ENCODE results near the gene CCDC40. TPM values are rescaled to one million over a fixed set of nuclear protein-coding genes. Genes with fewer than 3 reads are reported as not detected.
A peak's percentile ranks its signal among the peaks of the same experiment; 100 is the strongest.

Gene CCDC40
- total RNA-seq, 1 donor from 2014 or later = 7.7 TPM

- Histone ChIP-seq H3K9ac (no peak overlapping the region), H3F3A (ENCODE audit: low read depth) (no peaks in the 10 kb centered on the region), H3K4me1 (peaks cover 8% of the 10 kb centered on the region), H3K27ac (no peak overlapping the region), H3K4me3 (no peak overlapping the region), H3K4me2 (no peak overlapping the region), H3K79me2 (ENCODE audit: low read depth) (no peaks in the 10 kb centered on the region), H3K27me3 (no peaks in the 10 kb centered on the region), H3K36me3 (no peaks in the 10 kb centered on the region), H2AFZ (replicated peaks) (no peak overlapping the region), H4K20me1 (ENCODE audit: low read depth) (no peaks in the 10 kb centered on the region), H3K9me3 (ENCODE audit: low read depth) (no peaks in the 10 kb centered on the region)
- DNase-seq (ENCODE audit: low spot score) = no peak
- TF ChIP-seq CTCF (IDR thresholded peaks at IDR 0.05) = no peak
- no peak for TF ChIP-seq EZH2phosphoT487 (IDR thresholded peaks at IDR 0.05)
- no peak for TF ChIP-seq EZH2 (IDR thresholded peaks at IDR 0.05)
- H3K9me3 Mint-ChIP-seq = no peaks in the 10 kb centered on the region
- H3K27ac Mint-ChIP-seq = no peak overlapping the region
- H3K27me3 Mint-ChIP-seq (ENCODE audit: insufficient read depth, low read depth) = peaks cover 3% of the 10 kb centered on the region
- H3K4me1 Mint-ChIP-seq = peaks cover 14% of the 10 kb centered on the region
- H3K36me3 Mint-ChIP-seq = peaks cover under 1% of the 10 kb centered on the region
- H3K4me3 Mint-ChIP-seq = no peak overlapping the region
Observed at GRCh38 chr17:80108036-80108971, 71.9 kb downstream of the CCDC40 start.

GRCh38 chr17:80109066-80109660, 72.7 kb downstream of the CCDC40 start:
- TF ChIP-seq EZH2 (IDR thresholded peaks at IDR 0.05) (no peak), EZH2phosphoT487 (IDR thresholded peaks at IDR 0.05) (no peak), CTCF (IDR thresholded peaks at IDR 0.05) (no peak)
- H3K9ac ChIP-seq = no peak overlapping the region
- no peak overlapping the region for H3K4me2 ChIP-seq
- H3K27ac Mint-ChIP-seq = peak overlapping the region; percentile 76
- no peaks in the 10 kb centered on the region for H3K9me3 ChIP-seq (ENCODE audit: low read depth)
- H3K4me1 Mint-ChIP-seq = peaks cover 9% of the 10 kb centered on the region
- peaks cover 4% of the 10 kb centered on the region for H3K9me3 Mint-ChIP-seq
- no peaks in the 10 kb centered on the region for H3K36me3 ChIP-seq
- no peak overlapping the region for H3K4me3 Mint-ChIP-seq
- no peaks in the 10 kb centered on the region for H3K27me3 ChIP-seq
- H2AFZ ChIP-seq (replicated peaks) = no peak overlapping the region
- no peak overlapping the region for H3K4me3 ChIP-seq
- H3K36me3 Mint-ChIP-seq = peaks cover 6% of the 10 kb centered on the region
- H3K27me3 Mint-ChIP-seq (ENCODE audit: insufficient read depth, low read depth) = peaks cover 3% of the 10 kb centered on the region
- H3F3A ChIP-seq (ENCODE audit: low read depth) = no peaks in the 10 kb centered on the region
- H3K4me1 ChIP-seq = peaks cover 10% of the 10 kb centered on the region
- no peak overlapping the region for H3K27ac ChIP-seq
- no peaks in the 10 kb centered on the region for H4K20me1 ChIP-seq (ENCODE audit: low read depth)
- no peak for DNase-seq (ENCODE audit: low spot score)
- H3K79me2 ChIP-seq (ENCODE audit: low read depth) = no peaks in the 10 kb centered on the region

DNA sequence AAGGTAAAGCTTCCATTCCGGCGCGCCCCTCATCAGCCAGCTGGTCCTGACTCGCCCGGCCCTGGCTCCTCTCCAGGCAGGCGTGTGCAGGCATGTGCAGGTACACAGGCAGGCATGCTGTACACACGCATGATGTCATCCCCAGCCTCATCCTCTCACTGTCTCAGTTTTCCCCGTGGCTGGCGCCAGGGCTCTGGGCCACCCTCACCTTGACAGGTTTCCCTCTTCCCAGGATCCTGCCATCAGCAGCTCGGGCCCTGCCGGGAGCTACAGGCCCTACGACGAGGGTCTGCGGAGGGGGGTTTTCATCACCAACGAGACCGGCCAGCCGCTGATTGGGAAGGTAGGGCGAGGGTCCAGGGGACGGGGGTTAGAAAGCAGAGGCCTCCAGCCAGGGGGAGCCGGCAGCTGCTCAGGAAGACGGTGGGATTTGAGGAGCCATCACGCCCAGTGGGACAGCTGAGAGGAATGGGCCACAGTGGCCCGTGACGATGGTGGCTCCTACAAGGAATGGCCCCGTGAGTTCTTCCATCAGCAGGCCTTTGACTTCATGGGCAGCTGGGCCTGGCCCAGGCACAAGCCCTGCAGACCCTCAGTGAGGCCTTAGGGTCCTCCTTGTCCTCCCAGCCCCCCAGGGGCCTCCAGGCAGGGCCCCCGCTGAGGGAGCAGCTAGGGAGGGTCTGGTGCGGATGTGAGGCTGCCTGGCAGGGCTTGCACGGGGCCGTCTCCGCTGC, 73.4 kb downstream of the CCDC40 start:
- no peaks in the 10 kb centered on the region for H3K79me2 ChIP-seq (ENCODE audit: low read depth)
- no peaks in the 10 kb centered on the region for H3K36me3 ChIP-seq
- no peak for TF ChIP-seq CTCF (IDR thresholded peaks at IDR 0.05)
- no peak for TF ChIP-seq EZH2phosphoT487 (IDR thresholded peaks at IDR 0.05)
- TF ChIP-seq EZH2 (IDR thresholded peaks at IDR 0.05) = no peak
- peaks cover 10% of the 10 kb centered on the region for H3K4me1 ChIP-seq
- no peak overlapping the region for H3K27ac ChIP-seq
- no peak overlapping the region for H3K4me3 ChIP-seq
- H3K9me3 ChIP-seq (ENCODE audit: low read depth) = no peaks in the 10 kb centered on the region
- peaks cover 3% of the 10 kb centered on the region for H3K27me3 Mint-ChIP-seq (ENCODE audit: insufficient read depth, low read depth)
- H4K20me1 ChIP-seq (ENCODE audit: low read depth) = no peaks in the 10 kb centered on the region
- H2AFZ ChIP-seq (replicated peaks) = no peak overlapping the region
- H3K4me2 ChIP-seq = no peak overlapping the region
- H3K36me3 Mint-ChIP-seq = peaks cover 12% of the 10 kb centered on the region
- H3K9me3 Mint-ChIP-seq = peaks cover 8% of the 10 kb centered on the region
- H3F3A ChIP-seq (ENCODE audit: low read depth) = no peaks in the 10 kb centered on the region
- no peak overlapping the region for H3K4me3 Mint-ChIP-seq
- H3K27ac Mint-ChIP-seq = no peak overlapping the region
- H3K4me1 Mint-ChIP-seq = peaks cover 5% of the 10 kb centered on the region
- H3K27me3 ChIP-seq = no peaks in the 10 kb centered on the region
- no peak overlapping the region for H3K9ac ChIP-seq
- no peak for DNase-seq (ENCODE audit: low spot score)
